Gastrocnemius medialis (tissue), 4 donors: ENCODE data around the gene LDLRAD3. TPM values are rescaled to one million over a fixed set of nuclear protein-coding genes. Genes with fewer than 3 reads are reported as not detected.

Source experiments
- ATAC-seq, 2 donors: fragments of 150-250 bp; one replicate each; pipeline ENCODE4 v1.9.1; 2016
- DNase-seq, 2 donors: peaks; one replicate each; pipeline ENCODE4 v3.0.0-alpha.2; 2019
- H3K27ac ChIP-seq, 4 donors: fragments of 200-600 bp; sonication (generic); 1 replicate in 1 of 4; 2 replicates in 3 of 4; pipeline ENCODE4 v1.5.1; 2016 to 2018; ENCODE audit warnings: mild to moderate bottlenecking in 2 of 4, moderate library complexity in 1 of 4
- H3K27me3 ChIP-seq, 3 donors: fragments of 200-600 bp; sonication (generic) in 2 of 3; 1 replicate in 1 of 3; 2 replicates in 2 of 3; pipeline versions ENCODE4 v1.5.1 to v1.6.0; 2016 to 2019; ENCODE audit warnings: mild to moderate bottlenecking in 1 of 3, moderate library complexity in 1 of 3
- H3K36me3 ChIP-seq, 2 donors: fragments of 200-600 bp; sonication (generic) in 1 of 2; one replicate each; pipeline ENCODE4 v1.5.1; 2017 to 2018
- H3K4me1 ChIP-seq, 2 donors: fragments of 200-600 bp; sonication (generic) in 1 of 2; one replicate each; pipeline ENCODE4 v1.5.1; 2016 to 2017; ENCODE audit warnings: mild to moderate bottlenecking in 2 of 2
- H3K4me3 ChIP-seq, 4 donors: fragments of 200-600 bp; sonication (generic) in 3 of 4; 1 replicate in 1 of 4; 2 replicates in 3 of 4; pipeline ENCODE4 v1.5.1; 2016 to 2019; ENCODE audit warnings: mild to moderate bottlenecking in 2 of 4
- H3K9me3 ChIP-seq, 3 donors: fragments of 200-600 bp; sonication (generic) in 2 of 3; 1 replicate in 1 of 3; 2 replicates in 2 of 3; pipeline ENCODE4 v1.5.1; 2016 to 2019
- CTCF ChIP-seq, 5 experiments: fragments of 450-650 bp in 3 of 5; fragments of 200-600 bp in 2 of 5; sonication (generic) in 2 of 5; IDR thresholded peaks in 4 of 5; conservative IDR thresholded peaks in 1 of 5; 1 replicate in 4 of 5; 2 replicates in 1 of 5; pipeline ENCODE4 v1.5.1; 2016 to 2019; ENCODE audit warnings: antibody characterized with exemption in 5 of 5, mild to moderate bottlenecking in 3 of 5, moderate library complexity in 3 of 5
- POLR2A ChIP-seq, 2 donors: fragments of 450-650 bp; IDR thresholded peaks; one replicate each; pipeline ENCODE4 v1.6.1; 2017; ENCODE audit warnings: antibody characterized with exemption in 2 of 2, mild to moderate bottlenecking in 2 of 2, moderate library complexity in 2 of 2
- in situ Hi-C, 4 donors: fragments of 200-750 bp; cut with MboI; loops; one replicate each; pipeline versions ENCODE4 v1.15.0 to v1.8.0; 2017; ENCODE audit warnings: low sequenced_read_pairs in 4 of 4
- intact Hi-C: fragments of 100-400 bp; cut with DNase I; formaldehyde crosslinking; loops from one replicate; pipeline ENCODE4 v1.15.1; 2023; ENCODE audit warnings: low total_unique reads
- total RNA-seq, 4 donors: library from RNA; depleted of rRNA; stranded (reverse); fragments of >200 nt; gene quantifications; one replicate each; pipeline versions ENCODE4 v1.1.0 to v1.2.3, GENCODE V29; 2016

Gene LDLRAD3
- total RNA-seq, 4 donors from 2014 or later, result 6.1 to 12.8 (median 11.8) TPM

GRCh38 chr11:36079878-36080675 is 136.2 kb downstream of the LDLRAD3 start:
- in situ Hi-C loops, result loop anchor here in 1 of 4 donors (10.0 kb wide), 1 partner anchor 105 kb away; no protein-coding TSS in a partner anchor
- Histone ChIP-seq H3K27ac (no peak overlapping the region), H3K4me3 (no peak overlapping the region), H3K4me1 (peaks cover 3 to 7% of the 10 kb centered on the region in 2 donors), H3K36me3 (peaks cover 0 to 6% of the 10 kb centered on the region in 2 donors), H3K27me3 (no peaks in the 10 kb centered on the region), H3K9me3 (no peaks in the 10 kb centered on the region)
- intact Hi-C loops, result loop anchor here (10.0 kb wide), 1 partner anchor 185 kb away; no protein-coding TSS in a partner anchor
- DNase-seq (no peak), ATAC-seq (no peak)
- TF ChIP-seq POLR2A (IDR thresholded peaks at IDR 0.05) (no peak), CTCF (IDR thresholded peaks at IDR 0.05 in 4 of 5, conservative IDR thresholded peaks at IDR 0.05 in 1 of 5) (no peak)

- TF ChIP-seq POLR2A (IDR thresholded peaks at IDR 0.05), result no peak
- TF ChIP-seq CTCF (IDR thresholded peaks at IDR 0.05 in 4 of 5, conservative IDR thresholded peaks at IDR 0.05 in 1 of 5), result no peak
- no peak for DNase-seq
- no peaks in the 10 kb centered on the region for H3K4me1 ChIP-seq
- no peak overlapping the region for H3K27ac ChIP-seq
- H3K9me3 ChIP-seq, result no peaks in the 10 kb centered on the region
- H3K4me3 ChIP-seq, result no peak overlapping the region
- peaks cover 0 to 6% of the 10 kb centered on the region in 2 donors for H3K36me3 ChIP-seq
- no peak for ATAC-seq
- no peaks in the 10 kb centered on the region for H3K27me3 ChIP-seq
- intact Hi-C loops, result no loop called here
- in situ Hi-C loops, result no loop called here
These were observed 137.5 kb downstream of the LDLRAD3 start for GRCh38 chr11:36081274-36081945.

GRCh38 chr11:36086366-36086765 is 142.5 kb downstream of the LDLRAD3 start:
- Histone ChIP-seq H3K36me3 (peaks cover 0 to 6% of the 10 kb centered on the region in 2 donors), H3K4me3 (no peak overlapping the region), H3K4me1 (no peaks in the 10 kb centered on the region), H3K27me3 (no peaks in the 10 kb centered on the region), H3K27ac (no peak overlapping the region), H3K9me3 (no peaks in the 10 kb centered on the region)
- in situ Hi-C loops (no loop called here), intact Hi-C loops (no loop called here)
- no peak for DNase-seq
- no peak for TF ChIP-seq CTCF (IDR thresholded peaks at IDR 0.05 in 4 of 5, conservative IDR thresholded peaks at IDR 0.05 in 1 of 5)
- TF ChIP-seq POLR2A (IDR thresholded peaks at IDR 0.05), result no peak
- ATAC-seq, result no peak

GRCh38 chr11:36088266-36088972 is 144.6 kb downstream of the LDLRAD3 start:
- Histone ChIP-seq H3K27me3 (no peaks in the 10 kb centered on the region), H3K4me1 (no peaks in the 10 kb centered on the region), H3K27ac (no peak overlapping the region), H3K9me3 (peaks cover 0 to 2% (median 0%) of the 10 kb centered on the region in 3 donors), H3K36me3 (no peaks in the 10 kb centered on the region), H3K4me3 (no peak overlapping the region)
- in situ Hi-C loops, result no loop called here
- DNase-seq (no peak), ATAC-seq (no peak)
- intact Hi-C loops, result no loop called here
- TF ChIP-seq CTCF (IDR thresholded peaks at IDR 0.05 in 4 of 5, conservative IDR thresholded peaks at IDR 0.05 in 1 of 5) (no peak), POLR2A (IDR thresholded peaks at IDR 0.05) (no peak)
